Measurements from ENCODE around the gene ARF4. TPM values are rescaled to one million over a fixed set of nuclear protein-coding genes. Genes with fewer than 3 reads are reported as not detected.
"Not testable (repeated sequence)": the region's sequence is repeated elsewhere in the genome, so short reads cannot be mapped to it uniquely, and the experiment has no call there.

Gene ARF4
- total RNA-seq, 1 donor from 2014 or later = 161 TPM

DNA sequence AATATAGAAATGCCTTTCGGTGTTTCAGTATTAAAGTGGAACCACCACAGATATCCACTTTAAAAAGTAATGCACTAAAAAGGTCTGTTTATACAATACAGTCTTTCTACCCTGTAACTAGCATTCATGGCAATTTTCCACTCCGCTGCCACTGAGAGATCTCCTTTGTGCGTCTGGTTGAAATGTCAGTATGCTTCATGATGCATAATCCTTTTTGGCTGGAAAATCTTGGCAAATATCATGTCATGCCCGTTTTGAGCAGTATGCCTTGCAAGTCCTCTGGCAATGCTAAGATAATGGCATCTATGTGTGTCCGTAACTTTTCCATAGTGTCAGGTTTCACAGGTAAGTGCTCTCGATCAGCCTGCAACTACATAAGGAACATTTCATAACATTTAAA is 30.8 kb upstream of the ARF4 start:
- Mint-ChIP-seq H3K4me1 (ENCODE audit: unreplicated experiment) (no peaks in the 10 kb centered on the region), H3K36me3 (ENCODE audit: low read depth, unreplicated experiment) (peaks cover 24% of the 10 kb centered on the region), H3K27me3 (ENCODE audit: unreplicated experiment) (no peaks in the 10 kb centered on the region), H3K27ac (ENCODE audit: unreplicated experiment) (no peak overlapping the region), H3K4me3 (ENCODE audit: unreplicated experiment) (no peak overlapping the region), H3K9me3 (ENCODE audit: unreplicated experiment) (no peaks in the 10 kb centered on the region)
- TF ChIP-seq, protein P1, sequence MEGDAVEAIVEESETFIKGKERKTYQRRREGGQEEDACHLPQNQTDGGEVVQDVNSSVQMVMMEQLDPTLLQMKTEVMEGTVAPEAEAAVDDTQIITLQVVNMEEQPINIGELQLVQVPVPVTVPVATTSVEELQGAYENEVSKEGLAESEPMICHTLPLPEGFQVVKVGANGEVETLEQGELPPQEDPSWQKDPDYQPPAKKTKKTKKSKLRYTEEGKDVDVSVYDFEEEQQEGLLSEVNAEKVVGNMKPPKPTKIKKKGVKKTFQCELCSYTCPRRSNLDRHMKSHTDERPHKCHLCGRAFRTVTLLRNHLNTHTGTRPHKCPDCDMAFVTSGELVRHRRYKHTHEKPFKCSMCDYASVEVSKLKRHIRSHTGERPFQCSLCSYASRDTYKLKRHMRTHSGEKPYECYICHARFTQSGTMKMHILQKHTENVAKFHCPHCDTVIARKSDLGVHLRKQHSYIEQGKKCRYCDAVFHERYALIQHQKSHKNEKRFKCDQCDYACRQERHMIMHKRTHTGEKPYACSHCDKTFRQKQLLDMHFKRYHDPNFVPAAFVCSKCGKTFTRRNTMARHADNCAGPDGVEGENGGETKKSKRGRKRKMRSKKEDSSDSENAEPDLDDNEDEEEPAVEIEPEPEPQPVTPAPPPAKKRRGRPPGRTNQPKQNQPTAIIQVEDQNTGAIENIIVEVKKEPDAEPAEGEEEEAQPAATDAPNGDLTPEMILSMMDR (IDR thresholded peaks at IDR 0.05; ENCODE audit: unreplicated experiment) = no peak
- DNase-seq (ENCODE audit: low spot score) = no peak

DNA sequence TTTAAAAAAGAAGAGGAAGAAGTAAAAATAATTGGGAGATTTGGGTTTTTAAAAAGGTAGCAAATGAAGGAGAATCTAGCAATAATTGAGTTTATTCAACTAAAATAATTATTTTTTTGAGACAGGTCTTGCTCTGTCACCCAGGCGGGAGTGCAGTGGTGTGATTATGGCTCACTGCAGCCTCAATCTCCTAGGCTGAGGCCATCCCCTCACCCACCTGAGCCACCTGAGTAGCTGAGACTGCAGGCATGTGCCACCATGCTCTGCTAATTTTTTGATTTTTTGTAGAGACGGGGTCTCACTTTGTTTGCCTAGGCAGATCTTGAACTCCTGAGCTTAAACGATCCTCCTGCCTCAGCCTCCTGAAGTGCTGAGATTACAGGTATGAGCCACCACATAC is 27.7 kb upstream of the ARF4 start:
- Mint-ChIP-seq H3K27me3 (ENCODE audit: unreplicated experiment) (no peaks in the 10 kb centered on the region), H3K9me3 (ENCODE audit: unreplicated experiment) (no peaks in the 10 kb centered on the region), H3K36me3 (ENCODE audit: low read depth, unreplicated experiment) (peaks cover 20% of the 10 kb centered on the region), H3K4me1 (ENCODE audit: unreplicated experiment) (no peaks in the 10 kb centered on the region), H3K27ac (ENCODE audit: unreplicated experiment) (no peak overlapping the region), H3K4me3 (ENCODE audit: unreplicated experiment) (no peak overlapping the region)
- no peak for DNase-seq (ENCODE audit: low spot score)
- TF ChIP-seq, protein P1 (IDR thresholded peaks at IDR 0.05; ENCODE audit: unreplicated experiment) = no peak

DNA sequence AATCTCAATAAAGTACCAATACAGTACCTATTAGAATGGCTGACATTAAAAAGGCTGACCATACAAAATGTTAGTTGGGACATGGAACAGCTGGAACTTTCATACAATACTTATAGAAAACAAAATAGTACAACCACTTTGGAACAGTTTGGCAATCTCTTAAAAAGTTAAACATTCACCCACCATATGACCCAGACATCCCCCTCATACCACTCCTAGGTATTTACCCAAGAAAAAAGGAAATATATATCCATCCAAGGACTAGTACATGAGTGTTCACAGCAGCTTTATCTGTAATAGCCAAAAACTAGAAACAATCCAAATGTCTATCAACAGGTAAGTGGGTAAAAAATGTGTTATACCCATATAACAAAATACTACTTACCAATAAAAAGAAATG is 25.2 kb upstream of the ARF4 start:
- Mint-ChIP-seq H3K4me1 (ENCODE audit: unreplicated experiment) (no peaks in the 10 kb centered on the region), H3K27me3 (ENCODE audit: unreplicated experiment) (no peaks in the 10 kb centered on the region), H3K27ac (ENCODE audit: unreplicated experiment) (no peak overlapping the region), H3K9me3 (ENCODE audit: unreplicated experiment) (no peaks in the 10 kb centered on the region), H3K36me3 (ENCODE audit: low read depth, unreplicated experiment) (peaks cover 13% of the 10 kb centered on the region), H3K4me3 (ENCODE audit: unreplicated experiment) (no peak overlapping the region)
- TF ChIP-seq, protein P1 (IDR thresholded peaks at IDR 0.05; ENCODE audit: unreplicated experiment) = no peak
- no peak for DNase-seq (ENCODE audit: low spot score)

DNA sequence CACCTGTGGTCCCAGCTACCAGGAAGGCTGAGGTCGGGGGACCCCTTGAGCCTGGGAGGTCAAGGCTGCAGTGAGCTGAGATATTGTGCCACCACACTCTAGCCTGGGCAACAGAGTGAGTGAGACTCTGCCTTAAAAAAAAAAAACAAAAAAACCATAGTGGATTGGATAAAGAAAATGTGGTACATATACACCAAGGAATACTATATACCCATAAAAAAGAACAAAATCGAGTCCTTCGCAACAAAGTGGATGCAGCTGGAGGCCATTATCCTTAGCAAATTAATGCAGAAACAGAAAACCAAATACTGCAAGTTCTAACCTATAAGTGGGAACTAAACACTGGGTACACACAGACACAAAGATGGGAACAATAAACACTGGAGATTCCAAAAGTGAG is 20.6 kb upstream of the ARF4 start:
- Mint-ChIP-seq H3K4me3 (ENCODE audit: unreplicated experiment) (no peak overlapping the region), H3K27ac (ENCODE audit: unreplicated experiment) (no peak overlapping the region), H3K9me3 (ENCODE audit: unreplicated experiment) (no peaks in the 10 kb centered on the region), H3K4me1 (ENCODE audit: unreplicated experiment) (no peaks in the 10 kb centered on the region), H3K27me3 (ENCODE audit: unreplicated experiment) (no peaks in the 10 kb centered on the region), H3K36me3 (ENCODE audit: low read depth, unreplicated experiment) (no peaks in the 10 kb centered on the region)
- TF ChIP-seq, protein P1 (IDR thresholded peaks at IDR 0.05; ENCODE audit: unreplicated experiment) = no peak
- DNase-seq (ENCODE audit: low spot score) = no peak

DNA sequence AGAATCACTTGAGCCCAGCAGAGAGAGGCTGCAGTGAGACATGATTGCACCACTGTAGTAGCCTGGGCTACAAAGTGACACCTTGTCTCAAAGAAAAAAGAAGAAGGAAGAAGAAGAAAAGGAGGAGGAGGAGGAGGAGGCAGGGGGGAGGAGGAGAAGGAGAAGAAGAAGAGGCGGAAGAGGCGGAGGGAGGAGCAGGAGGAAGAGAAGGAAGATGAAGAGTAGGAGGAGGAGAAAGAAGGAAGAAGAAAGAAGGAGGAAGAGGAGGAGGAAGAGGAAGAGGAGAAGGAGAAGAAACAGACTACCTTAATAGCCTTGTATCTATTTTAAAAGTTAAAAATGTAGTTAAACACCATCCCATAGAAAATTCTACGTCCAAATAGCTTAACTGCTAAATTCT is 19.1 kb upstream of the ARF4 start:
- TF ChIP-seq, protein P1 (IDR thresholded peaks at IDR 0.05; ENCODE audit: unreplicated experiment) = no peak
- H3K4me1 Mint-ChIP-seq (ENCODE audit: unreplicated experiment) = no peaks in the 10 kb centered on the region
- peaks cover 5% of the 10 kb centered on the region for H3K36me3 Mint-ChIP-seq (ENCODE audit: low read depth, unreplicated experiment)
- no peaks in the 10 kb centered on the region for H3K9me3 Mint-ChIP-seq (ENCODE audit: unreplicated experiment)
- DNase-seq (ENCODE audit: low spot score) = no peak
- no peak overlapping the region for H3K27ac Mint-ChIP-seq (ENCODE audit: unreplicated experiment)
- H3K27me3 Mint-ChIP-seq (ENCODE audit: unreplicated experiment) = no peaks in the 10 kb centered on the region
- no peak overlapping the region for H3K4me3 Mint-ChIP-seq (ENCODE audit: unreplicated experiment)

DNA sequence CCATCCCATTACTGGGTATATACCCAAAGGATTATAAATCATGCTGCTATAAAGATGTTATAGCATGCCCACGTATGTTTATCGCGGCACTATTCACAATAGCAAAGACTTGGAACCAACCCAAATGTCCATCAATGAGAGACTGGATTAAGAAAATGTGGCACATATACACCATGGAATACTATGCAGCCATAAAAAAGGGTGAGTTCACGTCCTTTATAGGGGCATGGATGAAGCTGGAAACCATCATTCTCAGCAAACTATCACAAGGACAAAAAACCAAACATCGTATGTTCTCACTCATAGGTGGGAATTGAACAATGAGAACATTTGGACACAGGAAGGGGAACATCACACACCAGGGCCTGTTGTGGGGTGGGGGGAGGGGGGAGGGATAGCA is 14.7 kb upstream of the ARF4 start:
- not testable (repeated sequence) for DNase-seq (ENCODE audit: low spot score); H3K4me1 Mint-ChIP-seq (ENCODE audit: unreplicated experiment); H3K4me3 Mint-ChIP-seq (ENCODE audit: unreplicated experiment); H3K9me3 Mint-ChIP-seq (ENCODE audit: unreplicated experiment); H3K27ac Mint-ChIP-seq (ENCODE audit: unreplicated experiment); H3K27me3 Mint-ChIP-seq (ENCODE audit: unreplicated experiment)
- H3K36me3 Mint-ChIP-seq (ENCODE audit: low read depth, unreplicated experiment) = peaks cover 28% of the 10 kb centered on the region

Data from endothelial cell (in vitro differentiated cells).